Astrocyte of the cerebellum (primary cell): ENCODE results near the gene CAMTA1.

Experiments
- DNase-seq: peaks from one replicate; pipeline ENCODE4 v3.0.0-alpha.2; 2011; ENCODE audit warnings: low read depth
- H3K4me3 ChIP-seq: 2 replicates; pipeline ENCODE4 v1.5.1; 2011; ENCODE audit warnings: mild to moderate bottlenecking, low read depth, low read length, moderate library complexity
- CTCF ChIP-seq: IDR thresholded peaks from 2 replicates; pipeline ENCODE4 v1.5.1; 2012; ENCODE audit warnings: low read length, low read depth, moderate library complexity, mild to moderate bottlenecking; ENCODE audit errors: missing control alignments
- in situ Hi-C: cut with HindIII; loops from 2 replicates; pipeline ENCODE4 v1.10.0; 2017; ENCODE audit warnings: low sequenced_read_pairs

Gene CAMTA1

GRCh38 chr1:6862906-6863305 is 77.7 kb downstream of the CAMTA1 start:
- TF ChIP-seq CTCF, result no peak
- H3K4me3 ChIP-seq, result no peak overlapping the region
- in situ Hi-C loops, result no loop called here
- DNase-seq, result no peak

DNA sequence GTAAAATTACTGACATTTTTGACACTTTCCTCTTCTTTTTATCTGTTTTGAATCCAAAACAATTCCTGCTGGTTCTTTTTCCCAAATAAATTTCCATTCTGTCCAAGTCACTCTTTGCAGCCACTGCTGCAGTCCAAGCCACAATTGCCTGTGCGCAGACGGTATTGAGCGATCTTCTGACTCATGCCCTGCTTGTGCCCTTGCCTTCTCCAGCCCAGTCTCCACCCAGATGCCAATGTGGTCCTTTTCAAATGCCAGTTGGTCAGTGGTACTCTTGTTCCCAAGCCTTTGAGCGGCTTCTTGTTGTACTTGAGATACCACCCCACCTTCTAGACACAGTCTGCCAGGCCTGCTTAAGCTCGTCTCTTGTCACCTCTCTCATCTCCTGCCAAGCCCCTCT is 78.9 kb downstream of the CAMTA1 start:
- no peak for DNase-seq
- no peak overlapping the region for H3K4me3 ChIP-seq
- TF ChIP-seq CTCF, result no peak
- in situ Hi-C loops, result no loop called here

DNA sequence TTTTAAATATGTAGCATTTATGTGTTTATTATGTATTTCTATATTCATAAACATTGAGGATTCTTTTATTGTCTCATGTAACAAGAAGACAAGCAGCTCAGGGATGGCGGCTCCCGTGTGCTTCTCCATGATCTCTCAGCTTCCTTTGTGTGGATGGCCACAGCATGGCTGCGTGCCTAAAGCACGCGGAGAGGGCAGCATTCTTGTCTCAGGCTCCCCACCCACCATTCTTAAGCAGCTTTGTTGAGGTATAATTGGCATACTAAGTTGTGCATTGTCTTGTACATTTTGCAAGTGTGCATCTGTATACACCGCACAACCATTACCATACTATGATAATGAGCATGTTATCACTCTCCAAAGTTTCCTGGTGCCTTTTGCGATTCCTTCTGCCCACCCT is 81.6 kb downstream of the CAMTA1 start:
- TF ChIP-seq CTCF, result no peak
- in situ Hi-C loops, result no loop called here
- H3K4me3 ChIP-seq, result no peak overlapping the region
- no peak for DNase-seq

- no peak for DNase-seq
- TF ChIP-seq CTCF, result no peak
- in situ Hi-C loops, result no loop called here
- H3K4me3 ChIP-seq, result no peak overlapping the region
Observed at GRCh38 chr1:6867321-6867720, 82.1 kb downstream of the CAMTA1 start.

GRCh38 chr1:6867729-6868659 is 82.7 kb downstream of the CAMTA1 start:
- no peak overlapping the region for H3K4me3 ChIP-seq
- no peak for DNase-seq
- TF ChIP-seq CTCF, result no peak
- in situ Hi-C loops, result no loop called here

DNA sequence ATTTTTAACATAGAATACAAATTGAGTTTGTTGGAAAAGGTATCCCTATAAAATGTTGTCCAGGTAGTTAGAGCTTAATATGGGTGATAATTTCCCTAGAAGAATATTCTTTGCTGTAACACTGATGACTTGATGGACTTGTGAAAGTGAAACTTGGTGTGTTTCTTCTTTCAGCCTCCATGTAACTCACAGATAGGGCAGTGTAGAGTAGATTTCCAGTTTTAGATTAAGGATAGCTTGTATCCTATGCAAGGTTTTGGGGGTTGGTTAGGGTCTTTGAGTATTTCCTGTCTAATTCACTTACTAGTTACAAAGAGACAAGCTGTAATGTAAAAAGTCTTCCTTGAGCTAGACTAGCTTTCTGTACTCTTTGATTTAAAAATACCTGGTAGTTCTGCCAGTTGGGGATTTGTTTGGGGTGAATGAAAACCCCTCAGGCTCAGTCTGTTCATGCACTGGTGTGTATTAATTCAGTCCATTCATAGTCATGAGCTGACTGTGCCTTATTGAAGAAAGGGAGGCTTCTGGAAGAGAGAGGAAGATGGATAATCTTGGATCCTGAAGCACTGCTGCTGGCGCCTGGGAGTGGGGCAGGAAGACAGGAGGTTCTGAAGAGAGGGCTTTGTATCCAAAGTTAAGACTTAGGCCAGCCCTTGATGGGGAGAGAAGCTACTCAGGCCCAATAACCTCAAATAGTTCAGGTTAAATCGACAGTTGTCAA is 83.6 kb downstream of the CAMTA1 start:
- no peak for TF ChIP-seq CTCF
- in situ Hi-C loops, result no loop called here
- H3K4me3 ChIP-seq, result no peak overlapping the region
- no peak for DNase-seq
